Loucy (cell line): ENCODE results near the gene SLC39A10.

Experiments used
- EZH2phosphoT487 ChIP-seq: fragments of 200-600 bp; IDR thresholded peaks from 2 replicates; pipeline ENCODE4 v1.6.1; 2018; ENCODE audit warnings: antibody characterized with exemption, mild to moderate bottlenecking, moderate library complexity, borderline replicate concordance
- TF ChIP-seq, protein P1 (sequence below): fragments of 200-600 bp; sonication (generic); conservative IDR thresholded peaks from 2 replicates; pipeline ENCODE4 v1.5.1; 2014; ENCODE audit warnings: mild to moderate bottlenecking, antibody characterized with exemption, low read length

DNA sequence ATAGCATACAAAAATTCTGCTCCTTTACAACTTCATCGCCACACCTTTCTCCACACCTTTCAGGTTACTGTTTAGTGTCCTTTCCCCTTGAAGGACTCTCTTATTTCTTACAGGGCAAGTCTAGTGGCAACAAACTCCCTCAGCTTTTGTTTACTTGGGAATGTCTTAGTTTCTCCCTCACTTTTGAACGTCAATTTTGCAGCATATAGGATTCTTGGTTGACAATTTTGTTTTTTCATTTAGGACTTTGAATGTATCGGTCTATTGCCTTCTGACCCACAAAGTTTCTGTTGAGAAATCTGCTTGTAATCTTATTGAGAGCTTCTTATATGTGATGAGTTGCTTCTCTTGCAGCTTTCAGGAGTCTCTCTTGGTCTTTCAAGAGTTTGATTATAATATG is 43.5 kb downstream of the SLC39A10 start:
- TF ChIP-seq EZH2phosphoT487 = no peak
- TF ChIP-seq, protein P1, sequence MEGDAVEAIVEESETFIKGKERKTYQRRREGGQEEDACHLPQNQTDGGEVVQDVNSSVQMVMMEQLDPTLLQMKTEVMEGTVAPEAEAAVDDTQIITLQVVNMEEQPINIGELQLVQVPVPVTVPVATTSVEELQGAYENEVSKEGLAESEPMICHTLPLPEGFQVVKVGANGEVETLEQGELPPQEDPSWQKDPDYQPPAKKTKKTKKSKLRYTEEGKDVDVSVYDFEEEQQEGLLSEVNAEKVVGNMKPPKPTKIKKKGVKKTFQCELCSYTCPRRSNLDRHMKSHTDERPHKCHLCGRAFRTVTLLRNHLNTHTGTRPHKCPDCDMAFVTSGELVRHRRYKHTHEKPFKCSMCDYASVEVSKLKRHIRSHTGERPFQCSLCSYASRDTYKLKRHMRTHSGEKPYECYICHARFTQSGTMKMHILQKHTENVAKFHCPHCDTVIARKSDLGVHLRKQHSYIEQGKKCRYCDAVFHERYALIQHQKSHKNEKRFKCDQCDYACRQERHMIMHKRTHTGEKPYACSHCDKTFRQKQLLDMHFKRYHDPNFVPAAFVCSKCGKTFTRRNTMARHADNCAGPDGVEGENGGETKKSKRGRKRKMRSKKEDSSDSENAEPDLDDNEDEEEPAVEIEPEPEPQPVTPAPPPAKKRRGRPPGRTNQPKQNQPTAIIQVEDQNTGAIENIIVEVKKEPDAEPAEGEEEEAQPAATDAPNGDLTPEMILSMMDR = no peak
